Measurements from ENCODE around the gene RHD. TPM values are rescaled to one million over a fixed set of nuclear protein-coding genes. Genes with fewer than 3 reads are reported as not detected.

RHD gene
- total and polyA plus RNA-seq, 10 of the 15 experiments (the other 5 are each of a cell fraction or from before 2014, with no cell fraction given): 0.02 to 0.34 (median 0.18) TPM; not detected in 6

GRCh38 chr1:25243907-25244306 lies 28.4 kb upstream of the RHD start:
- under 1% methylated on average over 6 of the region's 6 CpGs for WGBS (ENCODE audit: insufficient coverage, insufficient replicate concordance, low lambda C conversion rate, missing lambda C conversion rate)
- intact Hi-C loops (cut with micrococcal nuclease; ENCODE audit: unreplicated experiment) (loop anchor here (10.0 kb wide), 1 partner anchor 561 kb away; the partner anchor contains the start of gene SELENON), in situ Hi-C loops (cut with MboI) (loop anchor here (25.0 kb wide), 1 partner anchor 1457 kb away; the partner anchor contains the start of genes LYPLA2 and PITHD1)
- peaks cover 0 to 29% of the 10 kb centered on the region in 2 experiments; a peak in 3 of 4 replicates for H3K36me3 ChIP-seq (ENCODE audit: control insufficient read depth in 2 of 2, insufficient read depth in 2 of 2, low read length in 1 of 2)
- POLR2A ChIA-PET: no interaction called here
- no peaks in the 10 kb centered on the region for H3K27me3 ChIP-seq (replicated peaks in 1 of 2; ENCODE audit: control insufficient read depth in 2 of 2, insufficient read depth in 2 of 2, low read length in 1 of 2)
- no peak for TF ChIP-seq STAT1 (conservative IDR thresholded peaks at IDR 0.05)
- no peak for TF ChIP-seq WRNIP1 (IDR thresholded peaks at IDR 0.05; ENCODE audit: borderline replicate concordance, low read depth, low read length)
- no peak for TF ChIP-seq RAD51 (IDR thresholded peaks at IDR 0.05)
- TF ChIP-seq E4F1 (IDR thresholded peaks at IDR 0.05; ENCODE audit: borderline replicate concordance, partially characterized antibody): no peak
- TF ChIP-seq, protein P1, sequence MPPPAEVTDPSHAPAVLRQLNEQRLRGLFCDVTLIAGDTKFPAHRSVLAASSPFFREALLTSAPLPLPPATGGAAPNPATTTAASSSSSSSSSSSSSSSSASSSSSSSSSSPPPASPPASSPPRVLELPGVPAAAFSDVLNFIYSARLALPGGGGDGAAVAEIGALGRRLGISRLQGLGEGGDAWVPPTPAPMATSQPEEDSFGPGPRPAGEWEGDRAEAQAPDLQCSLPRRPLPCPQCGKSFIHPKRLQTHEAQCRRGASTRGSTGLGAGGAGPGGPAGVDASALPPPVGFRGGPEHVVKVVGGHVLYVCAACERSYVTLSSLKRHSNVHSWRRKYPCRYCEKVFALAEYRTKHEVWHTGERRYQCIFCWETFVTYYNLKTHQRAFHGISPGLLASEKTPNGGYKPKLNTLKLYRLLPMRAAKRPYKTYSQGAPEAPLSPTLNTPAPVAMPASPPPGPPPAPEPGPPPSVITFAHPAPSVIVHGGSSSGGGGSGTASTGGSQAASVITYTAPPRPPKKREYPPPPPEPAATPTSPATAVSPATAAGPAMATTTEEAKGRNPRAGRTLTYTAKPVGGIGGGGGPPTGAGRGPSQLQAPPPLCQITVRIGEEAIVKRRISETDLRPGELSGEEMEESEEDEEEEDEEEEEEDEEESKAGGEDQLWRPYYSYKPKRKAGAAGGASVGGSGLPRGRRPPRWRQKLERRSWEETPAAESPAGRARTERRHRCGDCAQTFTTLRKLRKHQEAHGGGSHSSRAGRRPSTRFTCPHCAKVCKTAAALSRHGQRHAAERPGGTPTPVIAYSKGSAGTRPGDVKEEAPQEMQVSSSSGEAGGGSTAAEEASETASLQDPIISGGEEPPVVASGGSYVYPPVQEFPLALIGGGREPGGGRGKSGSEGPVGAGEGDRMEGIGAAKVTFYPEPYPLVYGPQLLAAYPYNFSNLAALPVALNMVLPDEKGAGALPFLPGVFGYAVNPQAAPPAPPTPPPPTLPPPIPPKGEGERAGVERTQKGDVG (CRISPR knock-in tag; IDR thresholded peaks at IDR 0.05): no peak
- no peak for TF ChIP-seq SREBF2 (IDR thresholded peaks at IDR 0.05; ENCODE audit: low read length)
- TF ChIP-seq PBX3 (IDR thresholded peaks at IDR 0.05; ENCODE audit: insufficient replicate concordance, low read depth, low read length): no peak
- no peak for TF ChIP-seq TBL1XR1 (IDR thresholded peaks at IDR 0.05; ENCODE audit: low read depth, low read length)
- TF ChIP-seq IRF4 (IDR thresholded peaks at IDR 0.05; ENCODE audit: low read depth, low read length): no peak
- no peak for TF ChIP-seq ZZZ3 (IDR thresholded peaks at IDR 0.05; ENCODE audit: control insufficient read depth, insufficient read length, low read depth)
- TF ChIP-seq GATAD2B (conservative IDR thresholded peaks at IDR 0.05; ENCODE audit: low read depth): no peak
- TF ChIP-seq YY1 (IDR thresholded peaks at IDR 0.05; ENCODE audit: low read depth, low read length): no peak
- no peak for TF ChIP-seq NBN (IDR thresholded peaks at IDR 0.05)
- TF ChIP-seq RFX5 (IDR thresholded peaks at IDR 0.05; ENCODE audit: low read depth, low read length): no peak
- no peak for TF ChIP-seq EGR1 (IDR thresholded peaks at IDR 0.05; ENCODE audit: borderline replicate concordance in 1 of 2, low read depth in 2 of 2, low read length in 2 of 2)
- no peak for TF ChIP-seq POU2F2 (IDR thresholded peaks at IDR 0.05; ENCODE audit: borderline replicate concordance, low read depth, low read length)
- TF ChIP-seq STAT3 (IDR thresholded peaks at IDR 0.05; ENCODE audit: low read depth, low read length): no peak
- RAD21 ChIA-PET (ENCODE audit: unreplicated experiment): no interaction called here
- SMC1A ChIA-PET (ENCODE audit: uncharacterized antibody, unreplicated experiment): interaction anchor here (1.0 to 1.6 kb wide), 3 partner anchors 11 to 14 kb away, joined by 3 to 6 read pairs (median 4); partner anchors contain the start of gene SYF2
- H3K79me2 ChIP-seq (ENCODE audit: control insufficient read depth, insufficient read depth, low read length): peaks cover 46% of the 10 kb centered on the region
- peaks cover 18% of the 10 kb centered on the region for H3K4me1 ChIP-seq (ENCODE audit: control insufficient read depth, insufficient read depth, low read length)
- no peak for FAIRE-seq
- no peaks in the 10 kb centered on the region for H3K9me3 ChIP-seq (replicated peaks; ENCODE audit: control insufficient read depth, insufficient read depth, low read length)
- BruUV-seq (replicated peaks): no TSS peak
- H3K27ac ChIP-seq (ENCODE audit: control insufficient read depth, insufficient read depth): no peak overlapping the region
- no peak for ATAC-seq
- CTCF ChIA-PET: interaction anchor here (1.1 to 3.3 kb wide), 2 partner anchors 11 to 145 kb away, joined by 3 to 10 read pairs; partner anchors contain the start of gene SYF2
- DNase-seq (ENCODE audit: low read depth, low spot score): no peak
- H3K4me3 ChIP-seq: peak overlapping the region; percentile 39; the same call in 1 of the 2 replicates
- peak overlapping the region; percentile 40 for H3K4me2 ChIP-seq (ENCODE audit: control insufficient read depth, insufficient read depth)
- no peak overlapping the region for H3K9ac ChIP-seq (ENCODE audit: control insufficient read depth, insufficient read depth, low read length)
- no peak overlapping the region for H2AFZ ChIP-seq (ENCODE audit: control insufficient read depth, low read depth, low read length)
- peaks cover 3% of the 10 kb centered on the region for H4K20me1 ChIP-seq (ENCODE audit: control insufficient read depth, insufficient read depth)
